HG03097 (cell line): ENCODE results near the gene MAPK13.
"Not testable (repeated sequence)": the region's sequence is repeated elsewhere in the genome, so short reads cannot be mapped to it uniquely, and the experiment has no call there.

ENCODE experiments used
- ATAC-seq: cut with Tn5 transposase; IDR thresholded peaks from one replicate; pipeline ENCODE4 v1.9.1; 2021; ENCODE audit not compliant: unreplicated experiment, low FRiP score

Gene MAPK13

GRCh38 chr6:36129941-36130666 lies at the start of gene MAPK13:
Gene MAPK13 (plus strand): TSS chr6:36130513. CDS start chr6:36130583, 70 bp downstream.
- ATAC-seq = no peak

GRCh38 chr6:36082318-36082717 lies 48.0 kb upstream of the MAPK13 start:
- no peak for ATAC-seq

GRCh38 chr6:36083446-36083845 lies 46.9 kb upstream of the MAPK13 start:
- no peak for ATAC-seq

- ATAC-seq = not testable (repeated sequence)
These were observed 42.1 kb upstream of the MAPK13 start for GRCh38 chr6:36088204-36088603.

- ATAC-seq = no peak
These were observed 41.3 kb upstream of the MAPK13 start for GRCh38 chr6:36089048-36089447.

GRCh38 chr6:36094238-36094637 lies 36.1 kb upstream of the MAPK13 start:
- ATAC-seq = no peak

GRCh38 chr6:36094753-36095496 lies 35.4 kb upstream of the MAPK13 start:
- peak; percentile 61 for ATAC-seq

GRCh38 chr6:36095497-36096391 lies 34.6 kb upstream of the MAPK13 start:
- ATAC-seq = peak; percentile 10

GRCh38 chr6:36098253-36098919 lies 31.9 kb upstream of the MAPK13 start:
- no peak for ATAC-seq

GRCh38 chr6:36098920-36099647 lies 31.2 kb upstream of the MAPK13 start:
- no peak for ATAC-seq

- no peak for ATAC-seq
These were observed 30.3 kb upstream of the MAPK13 start for GRCh38 chr6:36099869-36100483.

- ATAC-seq = no peak
These were observed 28.6 kb upstream of the MAPK13 start for GRCh38 chr6:36101691-36102090.

- ATAC-seq = no peak
These were observed 27.5 kb upstream of the MAPK13 start for GRCh38 chr6:36102853-36103252.

- ATAC-seq = no peak
These were observed 25.5 kb upstream of the MAPK13 start for GRCh38 chr6:36104836-36105235.

- ATAC-seq = no peak
These were observed 21.2 kb upstream of the MAPK13 start for GRCh38 chr6:36109092-36109491.

GRCh38 chr6:36110050-36110449 lies 20.3 kb upstream of the MAPK13 start:
- ATAC-seq = no peak

- ATAC-seq = no peak
These were observed 19.4 kb upstream of the MAPK13 start for GRCh38 chr6:36110863-36111262.

GRCh38 chr6:36111526-36111925 lies 18.8 kb upstream of the MAPK13 start:
- ATAC-seq = no peak

GRCh38 chr6:36113049-36113448 lies 17.3 kb upstream of the MAPK13 start:
- ATAC-seq = no peak
